HG02642 (cell line): ENCODE data around the gene STK10.
"Not testable (repeated sequence)": the region's sequence is repeated elsewhere in the genome, so short reads cannot be mapped to it uniquely, and the experiment has no call there.

Experiments
- ATAC-seq: cut with Tn5 transposase; IDR thresholded peaks from one replicate; pipeline ENCODE4 v1.9.1; 2021; ENCODE audit warnings: mild to moderate bottlenecking; ENCODE audit not compliant: unreplicated experiment, poor library complexity

Gene STK10

DNA sequence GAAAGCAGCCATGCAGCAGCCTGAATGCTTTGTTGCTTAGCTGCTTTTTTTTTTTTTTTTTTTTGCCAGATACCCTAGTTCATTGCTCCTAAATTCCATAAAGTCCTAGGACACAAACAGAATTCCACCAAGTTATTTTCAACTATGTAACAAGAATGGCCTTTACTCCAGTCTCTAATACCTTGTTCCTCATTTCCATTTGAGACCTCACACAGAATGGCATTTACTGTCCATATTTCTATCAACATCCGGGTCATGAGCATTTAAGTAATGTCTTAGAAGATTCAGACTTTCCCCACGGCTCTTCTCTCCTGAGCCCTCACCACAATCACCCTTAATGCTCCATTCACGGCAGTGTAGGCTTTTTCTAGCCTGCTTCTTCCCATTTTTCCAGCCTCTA, 149.9 kb downstream of the STK10 start:
- ATAC-seq = no peak

- peak; percentile 84 for ATAC-seq
Measured at GRCh38 chr5:172035049-172035448, 153.0 kb downstream of the STK10 start.

GRCh38 chr5:172031894-172032461, 156.0 kb downstream of the STK10 start:
- no peak for ATAC-seq

- no peak for ATAC-seq
Measured at GRCh38 chr5:172029876-172030275, 158.1 kb downstream of the STK10 start.

DNA sequence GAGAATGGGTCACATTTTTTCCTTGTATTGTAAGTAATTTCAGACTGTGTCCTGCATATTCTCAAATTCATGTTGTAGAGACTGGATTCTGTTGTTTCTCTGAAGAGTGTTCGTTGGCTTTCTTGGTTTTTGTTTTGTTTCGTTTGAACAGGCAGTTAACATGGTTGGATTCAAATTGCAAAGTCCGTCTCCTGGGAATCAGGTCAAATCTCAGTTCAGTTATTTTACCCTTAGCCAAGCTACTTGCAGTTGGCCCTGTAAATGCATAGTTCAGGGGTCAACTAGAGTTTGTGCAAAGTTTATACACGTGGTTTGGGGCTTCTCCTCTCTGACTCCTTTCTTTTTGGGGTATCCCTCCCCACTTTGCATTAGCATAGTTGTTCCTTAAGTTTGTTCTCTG, 159.9 kb downstream of the STK10 start:
- no peak for ATAC-seq

DNA sequence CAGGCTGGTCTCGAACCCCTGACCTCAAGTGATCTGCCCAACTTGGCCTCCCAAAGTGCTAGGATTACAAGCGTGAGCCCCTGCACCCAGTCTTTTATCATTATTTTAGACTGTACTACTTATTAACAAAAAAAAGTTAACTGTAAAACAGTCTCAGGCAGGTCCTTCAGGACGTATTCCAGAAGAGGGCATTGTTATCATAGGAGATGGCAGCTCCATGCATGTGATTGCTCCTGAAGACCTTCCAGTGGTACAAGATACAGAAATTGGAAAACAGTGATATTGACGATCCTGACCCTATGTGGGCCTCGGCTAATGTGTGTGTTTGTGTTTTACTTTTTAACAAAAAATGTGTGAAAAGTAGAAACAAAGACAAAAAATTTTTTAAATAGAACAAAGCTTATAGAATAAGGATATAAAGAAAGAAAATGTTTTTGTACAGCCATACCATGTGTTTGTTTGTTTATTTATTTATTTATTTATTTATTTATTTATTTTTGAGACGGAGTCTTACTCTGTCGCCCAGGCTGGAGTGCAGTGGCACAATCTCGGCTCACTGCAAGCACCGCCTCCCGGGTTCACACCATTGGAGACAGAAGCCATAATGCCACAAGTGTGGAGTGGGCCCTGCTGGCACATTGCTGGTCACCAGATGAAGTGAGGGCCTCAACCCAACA, 167.8 kb downstream of the STK10 start:
- not testable (repeated sequence) for ATAC-seq

DNA sequence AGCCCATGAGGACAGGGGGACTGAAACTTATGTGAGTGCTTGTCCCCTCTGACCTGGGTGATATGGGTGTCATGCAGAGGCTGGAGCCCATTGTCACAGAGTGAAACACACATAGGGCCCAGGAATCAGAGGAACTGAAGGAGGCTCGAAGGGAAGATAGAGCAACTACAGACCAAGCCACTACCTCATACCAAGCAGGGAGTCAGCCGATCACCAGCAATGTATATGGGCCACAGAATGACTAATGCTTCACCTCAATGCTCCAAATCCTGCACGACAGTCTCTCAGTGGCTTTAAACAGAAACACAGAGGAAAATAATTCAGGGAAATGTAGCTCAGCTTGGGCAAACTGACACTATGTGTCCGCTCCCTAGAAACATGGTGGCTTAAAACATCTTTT, 172.7 kb downstream of the STK10 start:
- ATAC-seq = no peak

GRCh38 chr5:172010278-172010677, 177.7 kb downstream of the STK10 start:
- ATAC-seq = no peak

DNA sequence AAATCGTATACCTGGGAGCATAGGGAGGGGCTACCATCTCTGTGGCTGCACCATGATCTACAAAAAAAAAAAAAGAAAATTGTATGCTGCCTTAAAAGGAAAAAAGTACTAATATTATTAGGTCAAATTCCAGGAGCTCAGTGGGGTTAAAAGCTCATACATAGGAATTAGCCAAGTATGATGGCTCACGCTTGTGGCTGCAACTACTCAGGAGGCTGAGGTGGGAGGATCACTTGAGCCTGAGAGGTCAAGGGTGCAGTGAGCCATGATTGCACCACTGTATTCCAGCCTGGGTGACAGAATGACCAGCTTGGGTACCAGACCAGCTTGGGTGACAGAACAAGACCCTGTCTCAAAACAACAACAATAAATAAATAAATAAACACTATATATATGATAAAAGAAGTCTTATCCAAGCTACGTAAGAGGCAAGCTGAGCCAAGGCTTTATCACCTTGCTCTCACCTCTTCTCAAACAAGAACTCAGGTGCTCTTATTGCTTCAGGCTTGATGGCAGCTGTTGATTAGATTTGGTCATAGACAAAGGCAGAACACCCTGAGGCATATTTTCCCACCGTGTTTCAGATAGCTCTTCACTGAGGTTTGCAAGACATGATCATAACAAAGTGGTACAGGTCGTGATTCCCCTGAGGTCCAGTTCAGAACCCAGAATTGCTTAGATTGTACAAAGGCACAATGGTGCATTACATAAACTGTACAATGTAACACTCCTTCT, 178.3 kb downstream of the STK10 start:
- ATAC-seq = no peak

DNA sequence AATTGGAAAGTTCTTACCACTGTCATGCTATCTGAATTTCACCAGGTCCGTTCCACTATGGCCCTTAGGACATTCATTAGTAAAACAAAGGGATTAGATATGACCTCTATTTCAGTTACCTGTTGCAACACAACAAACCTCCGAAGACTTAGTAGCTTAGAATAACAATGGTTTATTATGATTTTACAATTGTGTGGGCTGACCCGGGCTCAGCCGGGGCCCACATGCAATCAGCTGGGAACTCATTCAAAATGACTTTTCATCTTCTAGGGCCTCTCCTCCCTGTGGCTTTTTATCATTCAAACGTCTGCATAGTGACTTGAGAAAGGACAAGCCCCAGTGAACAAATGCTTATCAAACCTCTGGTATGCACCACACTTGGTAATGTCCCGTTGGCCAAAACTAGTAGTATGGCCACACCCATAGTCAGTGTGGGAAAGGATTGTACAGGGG, 179.3 kb downstream of the STK10 start:
- ATAC-seq = no peak

GRCh38 chr5:172008111-172008455, 179.9 kb downstream of the STK10 start:
- ATAC-seq = no peak

DNA sequence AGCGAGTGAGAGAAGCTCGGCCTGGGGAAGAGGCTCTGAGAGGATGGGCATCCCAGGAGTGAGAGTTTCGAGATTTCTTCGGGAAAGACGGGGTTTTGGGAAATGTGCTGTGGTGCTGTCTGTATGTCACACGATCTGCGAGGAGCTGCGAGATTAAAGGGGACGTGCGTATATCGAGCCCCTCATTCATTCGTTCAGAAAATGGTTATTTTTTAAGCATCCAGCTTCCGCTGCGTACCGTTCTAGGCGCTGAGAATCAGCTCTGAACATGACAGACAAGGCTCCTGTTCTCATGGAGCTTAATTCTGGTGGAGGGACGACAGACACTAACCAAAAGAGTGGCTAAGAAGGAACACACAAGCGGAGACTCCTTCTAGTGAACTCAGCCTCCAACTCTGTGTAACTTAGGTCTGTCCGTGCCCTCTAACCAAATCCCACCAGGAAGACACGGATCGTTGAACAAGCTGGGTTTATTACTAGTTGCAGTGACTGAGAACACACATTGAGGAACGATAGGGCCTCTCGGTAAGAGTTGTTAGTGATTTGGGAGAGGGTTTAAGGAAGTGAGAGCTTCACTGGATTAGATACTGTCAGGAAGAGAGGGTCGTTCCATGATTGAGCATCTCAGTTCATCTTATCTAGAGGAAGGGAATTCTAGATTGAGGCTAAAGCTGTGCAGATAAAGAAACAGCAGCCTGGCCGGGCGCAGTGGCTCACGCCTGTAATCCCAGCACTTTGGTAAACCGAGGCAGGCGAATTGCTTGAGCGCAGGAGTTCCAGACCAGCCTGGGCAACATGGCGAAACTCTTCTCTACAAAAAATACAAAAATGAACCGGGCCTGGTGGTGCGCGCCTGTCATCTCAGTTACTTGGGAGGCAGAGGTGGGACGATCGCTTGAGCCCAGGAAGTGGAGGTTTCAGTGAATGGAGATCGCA, 180.6 kb downstream of the STK10 start:
- no peak for ATAC-seq

DNA sequence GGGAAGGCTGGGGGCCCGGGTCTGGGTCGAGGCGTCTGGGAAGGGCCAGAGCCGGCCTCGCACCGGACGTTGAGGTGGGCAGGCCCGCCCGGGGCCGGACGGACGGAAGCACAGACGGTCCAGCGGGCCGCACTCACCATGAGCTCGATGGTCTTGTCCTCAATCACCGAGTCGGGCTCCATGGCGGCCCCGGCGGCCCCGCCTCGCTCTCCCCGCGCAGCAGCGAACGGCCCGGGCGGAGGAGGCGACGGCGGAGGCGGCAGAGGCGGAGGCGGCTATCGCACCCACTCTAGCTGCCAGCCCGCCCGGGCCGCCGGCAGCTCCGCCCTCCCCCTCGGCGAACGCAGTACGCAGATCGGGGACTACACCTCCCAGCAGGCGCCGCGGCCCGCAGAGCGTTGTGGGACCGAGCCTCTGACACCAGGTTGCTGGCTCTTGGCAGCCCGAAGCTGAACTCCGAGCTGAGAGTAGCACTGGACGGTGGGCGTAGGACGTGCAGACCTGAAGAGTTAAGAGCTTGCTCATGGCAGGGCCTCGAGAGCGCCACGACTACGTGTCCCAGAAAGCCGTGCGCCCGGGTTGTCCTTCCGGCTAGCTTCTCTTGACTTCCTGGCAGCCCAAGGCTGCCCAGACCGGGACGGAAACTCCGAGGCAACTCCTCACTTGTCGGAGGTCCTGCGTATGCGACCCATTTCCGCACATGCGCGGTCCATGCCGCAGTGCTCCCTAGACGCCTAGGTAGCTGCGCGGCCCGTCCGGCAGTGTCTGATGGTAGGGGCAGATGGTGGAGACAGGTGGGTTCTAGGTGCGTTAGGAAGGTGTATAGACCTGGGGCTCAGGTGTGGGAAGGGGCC, 181.5 kb downstream of the STK10 start, which contains the start of gene FBXW11:
TSS of gene FBXW11 (minus strand) at position 318 of the 854 bp plus-strand sequence. CDS start at position 182, 136 bp downstream.
- peak; percentile 87 for ATAC-seq

- ATAC-seq = peak; percentile 4
Measured at GRCh38 chr5:172005708-172006320, 182.2 kb downstream of the STK10 start.

DNA sequence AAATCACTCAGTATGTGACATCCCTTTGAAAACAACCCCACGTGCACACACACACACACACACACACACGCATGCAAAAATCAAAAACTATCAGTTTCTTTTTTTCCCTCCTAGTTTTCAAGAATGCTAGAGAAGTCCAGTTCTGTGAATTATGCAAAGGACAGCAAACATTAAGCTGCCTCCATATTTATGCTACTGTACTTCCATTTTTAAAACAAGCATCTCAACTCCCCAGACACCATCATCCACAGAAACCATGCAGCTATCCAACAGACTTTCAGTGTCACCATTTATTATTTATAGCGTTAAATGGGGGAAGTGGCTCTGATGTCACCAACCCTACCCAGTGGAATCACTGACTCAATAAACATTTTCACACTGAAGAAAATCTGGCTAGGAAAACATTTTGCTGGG, 183.2 kb downstream of the STK10 start:
- no peak for ATAC-seq

DNA sequence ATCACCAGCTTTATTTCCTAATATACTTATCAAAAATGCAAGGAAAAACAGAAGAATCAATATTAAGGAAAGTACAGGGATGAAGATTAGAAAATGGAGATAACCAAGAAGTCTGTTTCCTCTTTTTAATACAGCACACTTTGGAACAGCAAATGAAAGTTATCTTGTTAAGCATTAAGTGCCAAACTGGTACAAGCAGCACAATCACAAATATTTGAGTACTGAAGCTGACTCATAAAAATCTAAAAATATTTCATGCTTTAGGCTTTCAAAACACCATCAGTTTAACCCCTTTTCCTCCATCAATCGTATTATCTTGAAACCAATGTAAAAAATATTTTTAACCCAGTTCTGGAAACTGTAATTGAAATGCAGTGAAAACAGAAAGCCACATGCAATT, 184.3 kb downstream of the STK10 start:
- ATAC-seq = no peak

- no peak for ATAC-seq
Measured at GRCh38 chr5:172002840-172003512, 185.0 kb downstream of the STK10 start.

- no peak for ATAC-seq
Measured at GRCh38 chr5:172002310-172002709, 185.7 kb downstream of the STK10 start.

- ATAC-seq = peak; percentile 59
Measured at GRCh38 chr5:171999877-172000276, 188.1 kb downstream of the STK10 start.
